Ovary (tissue), 3 donors: ENCODE measurements around the gene CDRT4.

ENCODE experiments used
- CTCF ChIP-seq, 3 donors: fragments of 450-650 bp in 2 of 3; fragments of 200-600 bp in 1 of 3; IDR thresholded peaks; one replicate each; pipeline versions ENCODE4 v1.5.1 to v1.8.0; 2016 to 2022; ENCODE audit warnings: antibody characterized with exemption in 3 of 3, mild to moderate bottlenecking in 1 of 3
- POLR2A ChIP-seq: fragments of 450-650 bp; IDR thresholded peaks from one replicate; pipeline ENCODE4 v1.6.1; 2017; ENCODE audit warnings: antibody characterized with exemption, mild to moderate bottlenecking, moderate library complexity
- donor health status: DM: no; HTN: no; CAD: no.

GRCh38 chr17:15492186-15492585, 24.8 kb upstream of the CDRT4 start:
- TF ChIP-seq POLR2A (no peak), CTCF (IDR thresholded peaks at IDR 0.05) (no peak)
